OCI-LY3 (cell line): ENCODE data around the gene OR10T2.

Experiments used
- EZH2phosphoT487 ChIP-seq: fragments of 200-600 bp; shearing (Covaris generic); IDR thresholded peaks from 2 replicates; pipeline ENCODE4 v1.6.1; 2018; ENCODE audit warnings: antibody characterized with exemption, mixed run types, low read depth
- TF ChIP-seq, protein P1 (sequence below): fragments of 200-600, 300-600 bp; sonication (generic); IDR thresholded peaks from 2 replicates; pipeline ENCODE4 v1.5.1; 2014; ENCODE audit warnings: antibody characterized with exemption, low read length, low read depth

DNA sequence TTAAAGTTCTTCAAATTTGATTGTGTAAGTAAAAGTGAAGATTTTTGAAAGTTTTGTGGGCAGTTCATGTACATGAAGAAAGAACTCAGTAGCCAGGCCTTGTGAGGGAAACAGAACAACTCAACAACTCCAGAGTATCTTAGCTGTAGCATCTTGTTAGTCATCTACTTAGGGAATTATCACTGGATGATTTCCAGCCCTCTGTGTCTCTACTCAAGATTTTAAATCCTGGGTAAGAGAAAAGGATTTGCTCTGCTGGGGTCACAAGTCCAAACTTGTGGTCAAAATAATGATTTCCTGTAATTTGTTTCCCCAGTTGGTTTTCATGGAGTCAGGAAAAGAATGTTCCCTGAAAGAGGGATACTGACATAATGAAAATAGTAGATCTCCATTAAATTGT is 8.2 kb downstream of the OR10T2 start:
- TF ChIP-seq EZH2phosphoT487 = no peak
- TF ChIP-seq, protein P1, sequence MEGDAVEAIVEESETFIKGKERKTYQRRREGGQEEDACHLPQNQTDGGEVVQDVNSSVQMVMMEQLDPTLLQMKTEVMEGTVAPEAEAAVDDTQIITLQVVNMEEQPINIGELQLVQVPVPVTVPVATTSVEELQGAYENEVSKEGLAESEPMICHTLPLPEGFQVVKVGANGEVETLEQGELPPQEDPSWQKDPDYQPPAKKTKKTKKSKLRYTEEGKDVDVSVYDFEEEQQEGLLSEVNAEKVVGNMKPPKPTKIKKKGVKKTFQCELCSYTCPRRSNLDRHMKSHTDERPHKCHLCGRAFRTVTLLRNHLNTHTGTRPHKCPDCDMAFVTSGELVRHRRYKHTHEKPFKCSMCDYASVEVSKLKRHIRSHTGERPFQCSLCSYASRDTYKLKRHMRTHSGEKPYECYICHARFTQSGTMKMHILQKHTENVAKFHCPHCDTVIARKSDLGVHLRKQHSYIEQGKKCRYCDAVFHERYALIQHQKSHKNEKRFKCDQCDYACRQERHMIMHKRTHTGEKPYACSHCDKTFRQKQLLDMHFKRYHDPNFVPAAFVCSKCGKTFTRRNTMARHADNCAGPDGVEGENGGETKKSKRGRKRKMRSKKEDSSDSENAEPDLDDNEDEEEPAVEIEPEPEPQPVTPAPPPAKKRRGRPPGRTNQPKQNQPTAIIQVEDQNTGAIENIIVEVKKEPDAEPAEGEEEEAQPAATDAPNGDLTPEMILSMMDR = no peak
